GM18861 (cell line): ENCODE results near the gene ZBTB7C.

Experiments used
- ATAC-seq: cut with Tn5 transposase; IDR thresholded peaks from one replicate; pipeline ENCODE4 v1.9.1; 2021; ENCODE audit not compliant: unreplicated experiment

Gene ZBTB7C

DNA sequence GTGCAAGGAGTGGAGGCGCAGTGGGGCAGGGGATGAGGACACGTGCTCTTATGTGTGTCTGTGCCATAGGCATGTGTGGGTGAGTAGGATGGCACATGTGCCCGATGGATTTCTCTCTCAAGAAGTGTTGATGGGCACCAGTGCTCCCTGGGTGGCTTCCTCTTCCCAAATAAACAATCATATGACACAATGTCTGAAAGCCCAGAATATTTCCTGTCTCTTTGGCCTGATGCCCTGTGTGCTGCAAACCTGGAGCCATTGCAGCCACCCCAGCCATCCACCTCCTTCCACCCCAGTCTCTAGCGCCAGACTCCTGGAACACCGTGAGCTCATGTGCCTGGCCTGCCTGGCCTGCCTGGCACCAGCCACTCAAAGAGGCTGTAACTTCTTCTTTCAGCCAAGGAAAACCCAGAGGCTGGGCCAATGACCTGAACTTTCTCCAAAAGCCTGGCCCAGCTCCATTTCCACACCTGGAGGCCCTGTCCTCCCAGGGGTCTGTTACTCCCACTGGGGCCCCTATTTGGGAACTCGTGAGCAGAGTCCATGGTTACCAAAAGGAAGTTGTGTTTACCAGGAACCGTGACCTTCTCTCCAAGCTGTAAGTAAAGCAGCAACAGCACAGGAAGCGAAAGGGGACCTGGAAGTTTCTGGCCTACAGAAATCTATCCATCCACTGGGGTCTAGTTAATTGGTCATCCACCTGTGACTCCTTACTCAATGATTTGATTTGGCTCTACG, 9.5 kb upstream of the ZBTB7C start:
- no peak for ATAC-seq

DNA sequence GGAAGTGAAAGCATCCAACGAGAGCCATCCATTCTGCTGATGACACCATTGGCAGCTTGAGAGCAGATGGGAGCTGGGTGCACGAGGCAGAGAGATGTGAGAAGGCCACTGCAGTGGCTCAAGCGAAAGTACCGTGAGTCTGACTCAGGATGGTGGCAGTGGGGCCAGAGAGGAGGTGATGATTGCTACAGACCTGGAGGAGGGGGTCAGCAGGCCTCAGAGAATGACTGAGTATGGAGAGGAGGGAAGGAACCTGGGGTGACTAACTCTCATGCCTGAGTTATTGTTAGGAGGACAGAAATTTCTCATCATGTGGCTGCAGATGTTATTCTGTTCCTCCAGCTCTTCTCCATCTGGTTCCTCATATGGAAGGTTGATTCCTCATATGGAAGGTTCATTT, 8.8 kb upstream of the ZBTB7C start:
- ATAC-seq = no peak

DNA sequence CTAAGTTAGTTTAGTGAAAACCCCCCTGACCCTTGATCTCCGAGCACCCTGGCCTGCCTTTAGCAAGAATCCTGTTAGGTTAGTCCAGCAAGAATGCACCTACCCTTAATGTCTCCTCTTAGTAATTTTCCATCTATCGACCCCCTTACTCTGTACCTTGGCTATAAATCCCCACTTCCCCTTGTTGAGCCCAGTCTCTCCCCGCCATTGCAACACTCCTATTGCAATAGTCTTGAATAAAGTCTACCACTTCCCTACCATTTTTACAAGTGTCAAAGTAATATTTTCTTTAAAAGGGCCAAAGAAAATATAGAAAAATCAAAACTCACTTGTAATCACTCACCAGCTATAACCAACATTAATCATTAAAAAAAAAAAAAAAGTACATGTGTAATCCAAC, 4.2 kb upstream of the ZBTB7C start:
- no peak for ATAC-seq

DNA sequence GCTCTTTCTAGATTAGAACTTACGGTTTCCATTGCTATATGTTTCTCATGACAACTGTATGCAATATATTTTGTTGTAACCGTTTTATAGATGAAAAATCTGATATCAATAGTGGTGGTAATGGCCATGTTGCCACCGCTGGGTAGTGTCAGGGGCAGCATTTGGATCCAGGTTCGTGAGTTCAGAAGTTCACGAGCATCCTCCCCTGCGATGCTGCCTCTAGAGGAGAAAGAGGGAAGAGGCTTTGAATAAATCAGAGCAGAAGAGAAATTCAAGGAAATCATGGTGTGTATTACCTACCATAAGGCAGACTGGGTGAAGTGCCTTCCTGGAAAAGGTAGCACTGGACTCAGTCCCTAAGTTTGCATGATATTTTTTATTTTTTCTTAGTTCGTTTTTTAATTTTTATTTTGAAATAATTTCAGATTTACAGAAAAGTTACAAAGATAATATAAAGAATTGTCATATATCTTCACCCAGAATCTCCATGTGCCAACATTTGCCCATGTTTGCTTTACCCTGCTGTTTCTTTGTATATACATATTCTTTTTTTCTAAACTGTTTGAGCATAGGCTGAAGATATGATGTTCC, 3.3 kb upstream of the ZBTB7C start:
- no peak for ATAC-seq

DNA sequence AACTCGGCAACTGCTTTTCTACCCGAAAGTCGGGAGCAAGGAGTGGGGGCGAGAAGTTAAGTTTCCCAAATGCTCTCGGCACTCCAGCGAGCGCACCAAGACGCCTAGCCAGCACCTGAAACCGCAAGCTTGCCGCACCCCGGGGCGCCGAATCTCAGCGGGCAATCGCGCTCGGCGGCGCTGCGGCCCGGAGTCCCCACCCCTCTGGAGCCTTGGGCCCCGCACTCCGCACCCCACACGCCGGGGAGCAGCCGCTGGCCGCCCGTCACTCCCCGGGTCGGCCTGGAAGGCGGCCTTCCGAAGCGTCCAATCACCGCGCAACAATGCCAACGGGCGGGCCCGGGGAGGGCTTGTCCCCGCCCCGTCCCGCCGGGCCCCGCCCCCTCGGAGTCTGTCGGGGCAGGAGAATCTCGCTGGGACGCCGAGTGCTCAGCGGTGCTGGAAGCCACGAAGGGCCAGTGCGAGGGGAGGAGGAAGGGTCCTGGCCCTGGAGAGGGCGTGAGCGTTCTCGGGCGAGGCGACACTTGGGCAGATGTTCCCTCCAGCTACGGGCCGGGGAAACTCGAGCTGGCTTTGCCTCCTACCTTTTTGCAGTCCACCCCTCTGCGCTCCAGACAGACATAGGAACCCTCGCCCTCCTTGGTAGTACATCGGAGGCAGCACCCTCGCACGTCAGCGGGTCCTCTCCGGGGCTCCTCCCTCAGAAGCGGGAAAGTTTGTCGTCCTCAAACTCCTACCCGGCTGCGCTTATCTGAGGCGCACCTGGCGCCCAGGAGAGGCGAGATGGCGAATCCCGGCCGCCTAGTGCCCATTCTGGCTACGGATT, 1.1 kb upstream of the ZBTB7C start:
- ATAC-seq = peak; percentile 91

DNA sequence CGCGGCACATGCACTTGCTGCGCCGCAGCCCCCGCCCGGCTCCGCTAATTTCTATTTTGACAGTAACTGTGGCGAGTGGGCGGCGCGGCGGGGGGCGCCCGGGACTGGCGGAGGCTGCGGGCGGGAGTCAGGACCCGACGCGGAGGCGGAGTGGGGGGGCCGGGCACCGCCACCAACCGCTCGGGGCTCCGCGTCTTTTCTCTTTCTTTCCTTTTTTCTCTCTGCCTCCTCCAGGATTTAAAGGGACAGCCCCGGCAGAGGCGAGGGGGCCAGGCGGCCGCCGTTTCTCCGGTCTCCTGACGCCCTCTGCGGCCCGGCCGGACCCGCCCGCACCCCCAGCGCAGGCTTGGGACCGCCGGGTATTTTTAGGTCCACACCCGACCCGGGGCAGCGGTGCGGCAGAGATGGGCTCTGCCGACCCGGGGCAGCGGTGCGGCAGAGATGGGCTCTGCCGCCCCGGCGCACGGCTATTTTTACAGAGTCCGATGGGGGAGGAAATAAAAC, 460 bp upstream of the ZBTB7C start:
- no peak for ATAC-seq

DNA sequence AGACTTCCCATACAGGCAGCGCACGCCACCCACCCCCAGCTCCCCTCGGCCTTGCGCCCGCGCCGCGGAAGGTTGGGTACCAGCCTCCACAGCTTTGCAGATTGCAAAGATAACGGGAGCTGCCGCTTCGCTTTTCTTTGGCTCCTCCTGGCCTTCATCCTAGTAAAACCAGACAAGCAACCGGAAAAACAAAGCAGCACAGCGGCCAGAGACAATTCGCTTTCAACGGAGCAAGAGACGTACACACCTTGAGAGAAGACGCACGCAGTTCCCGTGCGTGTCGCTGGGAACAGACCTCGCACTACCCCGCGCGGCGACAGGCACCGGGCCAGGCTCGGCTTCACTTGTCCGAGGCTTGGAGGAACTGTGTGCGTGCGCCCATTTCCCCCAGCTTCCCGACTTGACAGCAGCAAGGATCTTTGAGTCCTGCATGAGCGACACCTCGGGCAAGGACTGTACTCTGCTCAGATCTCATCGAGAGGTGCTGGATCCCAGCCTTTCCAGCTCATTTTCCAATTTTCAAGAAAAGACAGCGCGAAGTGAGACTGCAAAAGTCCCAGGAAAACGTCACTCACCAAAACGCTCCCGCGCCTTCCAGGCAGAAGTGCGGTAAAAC, 964 bp downstream of the ZBTB7C start:
- ATAC-seq = no peak

DNA sequence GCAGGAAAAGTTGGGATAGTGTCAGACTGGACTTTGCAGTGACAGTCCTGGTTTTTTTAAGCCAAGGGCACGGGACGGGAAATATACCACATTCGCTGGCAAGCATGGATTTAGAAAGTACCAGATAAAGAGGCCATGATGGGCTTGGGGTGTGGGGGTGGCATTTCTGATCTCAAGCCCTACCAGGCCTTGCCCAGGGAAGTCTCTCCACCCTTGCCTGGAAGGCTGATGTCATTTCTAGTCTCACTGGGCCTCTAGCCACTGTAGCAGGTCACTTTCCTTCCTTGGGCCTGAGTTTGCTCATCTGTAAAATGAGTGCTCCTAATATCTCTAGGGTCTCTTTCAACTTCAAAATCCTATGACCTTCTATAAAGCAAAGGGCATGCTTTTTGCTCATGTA, 1.8 kb downstream of the ZBTB7C start:
- ATAC-seq = no peak

DNA sequence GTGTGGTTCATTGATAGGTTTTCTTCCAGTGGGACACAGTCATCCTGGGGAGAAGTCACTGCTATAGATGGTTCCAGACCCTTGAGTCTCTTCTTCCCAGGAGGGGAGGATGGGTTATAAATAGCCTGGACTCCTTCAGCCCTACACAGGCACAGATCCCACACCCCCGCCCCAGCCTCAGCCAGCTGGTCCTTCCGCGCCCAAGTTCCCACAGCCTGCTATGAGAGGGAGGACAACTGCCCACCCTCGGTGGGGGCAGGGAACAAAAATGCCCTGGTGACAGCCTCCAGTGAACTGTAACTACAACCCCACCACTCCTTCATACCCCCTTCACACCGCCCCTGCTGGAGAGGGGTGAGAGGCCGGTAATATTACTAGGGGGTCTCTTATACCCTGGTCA, 3.2 kb downstream of the ZBTB7C start:
- ATAC-seq = no peak

DNA sequence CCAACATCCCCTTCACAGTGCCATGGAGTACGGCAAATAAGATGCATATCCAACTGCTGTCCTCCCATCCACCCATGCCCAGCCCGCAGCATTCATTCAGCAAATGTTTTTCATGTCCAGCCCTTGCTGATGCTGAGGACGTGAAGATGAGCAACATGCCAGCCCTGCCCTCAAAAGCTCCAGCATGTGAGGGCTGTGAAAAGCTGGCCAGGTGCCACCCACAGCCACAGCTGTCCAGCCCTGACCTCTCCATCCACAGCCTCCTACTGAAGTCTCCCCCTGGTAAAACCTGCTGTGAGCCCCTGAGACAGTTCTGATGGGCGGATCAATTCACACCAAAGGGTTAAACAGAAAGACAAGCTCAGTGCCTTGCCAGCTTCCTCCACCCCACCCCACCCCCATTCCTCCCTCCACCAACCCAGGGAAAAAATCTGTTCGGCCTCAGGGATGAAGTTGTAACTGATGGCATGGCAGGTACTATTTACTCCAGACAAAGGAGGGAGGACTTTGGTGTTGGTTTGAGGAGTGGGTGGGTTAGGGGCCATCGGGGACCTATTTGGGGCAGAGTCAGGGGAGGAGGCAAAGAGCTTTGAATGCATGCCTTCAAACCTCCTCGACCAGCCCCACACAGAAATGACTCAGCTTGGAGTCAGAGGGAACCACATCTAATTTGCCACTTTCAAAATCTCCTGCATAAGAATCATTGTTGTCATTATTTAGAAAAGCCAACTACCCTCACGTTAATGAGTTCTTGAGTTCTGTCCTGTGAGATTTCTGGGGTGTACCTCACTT, 4.3 kb downstream of the ZBTB7C start:
- ATAC-seq = no peak

DNA sequence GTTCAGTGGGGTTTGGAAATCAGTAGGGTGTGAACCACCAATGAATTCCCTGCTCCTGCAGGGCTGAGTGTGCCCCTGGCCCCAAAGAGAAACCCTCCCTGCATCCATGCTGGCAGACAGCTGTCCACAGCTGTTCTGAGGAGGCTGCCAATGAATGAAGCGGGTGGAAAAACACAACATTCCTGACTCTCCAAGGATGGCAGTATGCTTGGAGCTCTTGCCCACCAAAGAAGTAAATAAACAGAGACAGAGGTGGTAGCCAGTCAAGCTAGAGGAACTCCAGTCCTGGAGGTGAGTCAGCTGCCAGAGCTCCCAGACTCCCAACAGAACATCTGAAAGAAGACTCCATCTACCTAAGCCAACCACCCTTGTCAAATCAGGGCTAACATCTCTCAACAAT, 6.2 kb downstream of the ZBTB7C start:
- ATAC-seq = no peak

DNA sequence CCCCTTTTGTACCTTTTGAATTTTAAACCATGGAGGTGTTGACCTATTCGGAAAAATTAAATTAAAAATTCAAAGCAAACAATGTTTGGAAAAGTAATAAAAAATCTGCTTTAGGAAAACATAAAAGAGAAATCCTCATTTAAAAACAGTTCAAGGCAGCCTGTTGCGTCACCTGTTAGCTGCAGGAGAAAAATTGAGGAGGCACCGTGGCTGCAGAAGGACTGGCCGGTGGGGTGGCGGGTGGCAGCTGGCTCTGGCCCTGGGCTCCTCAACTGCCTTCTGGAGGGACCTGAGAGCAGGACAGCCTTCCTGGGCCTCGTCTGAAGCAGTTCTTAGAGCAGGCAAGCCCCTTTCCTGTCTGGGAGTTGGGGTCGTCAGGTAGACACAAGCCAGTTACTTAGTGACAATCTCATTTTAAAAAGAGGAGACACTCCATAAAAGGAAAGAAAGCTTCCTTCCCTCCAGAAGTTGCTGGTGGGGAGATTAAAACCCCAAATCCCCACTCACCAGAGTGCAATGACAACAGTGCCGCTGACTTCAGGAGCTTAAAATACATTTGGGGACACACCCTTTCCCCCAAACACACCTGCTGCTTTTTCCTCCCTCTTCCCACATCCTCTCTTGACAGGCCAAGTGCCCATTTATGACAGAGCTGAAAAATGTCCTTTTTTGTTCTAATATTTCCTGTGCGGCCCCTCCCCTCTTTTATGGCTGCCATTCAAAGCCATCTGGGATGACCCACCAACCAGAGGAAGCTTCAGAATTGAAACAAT, 9.7 kb downstream of the ZBTB7C start:
- ATAC-seq = no peak

DNA sequence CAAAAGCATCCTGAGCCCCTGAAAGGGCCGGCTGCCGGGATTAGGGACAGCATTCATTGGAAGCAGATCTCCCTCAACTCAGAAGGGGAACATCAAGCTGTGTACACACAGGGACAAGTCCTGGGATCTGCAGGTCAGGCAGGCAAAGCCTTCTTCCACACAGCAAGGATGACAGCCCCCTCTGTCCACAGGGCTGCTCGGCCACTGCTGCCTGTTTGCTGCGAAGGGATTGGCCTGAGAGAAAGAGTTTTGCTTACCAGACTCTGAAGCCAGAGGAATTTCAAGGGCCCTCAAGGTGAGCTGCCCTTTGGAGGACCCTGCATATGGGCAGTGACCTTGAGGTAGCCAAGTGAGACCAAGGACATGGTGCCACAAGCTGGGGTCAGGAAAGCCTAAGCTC, 11.1 kb downstream of the ZBTB7C start:
- no peak for ATAC-seq

DNA sequence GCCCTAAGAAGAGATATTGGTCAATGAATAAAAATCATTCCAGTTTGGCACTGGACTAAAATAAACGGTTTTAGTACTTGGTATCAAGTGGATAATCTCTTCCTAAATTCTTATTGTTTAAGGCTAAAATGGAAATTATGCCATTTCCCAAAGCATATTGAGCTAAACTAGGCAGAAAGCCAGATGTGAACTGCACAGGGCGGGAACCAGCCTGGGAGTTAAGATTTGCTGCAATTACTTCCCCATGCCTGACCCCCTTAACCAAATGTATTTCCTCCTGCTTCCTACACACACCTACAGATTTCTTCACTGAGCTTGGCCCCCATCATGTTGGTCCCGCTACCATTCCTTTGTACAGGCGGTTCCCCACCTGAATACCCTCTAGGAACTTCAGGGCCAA, 12.2 kb downstream of the ZBTB7C start:
- no peak for ATAC-seq

DNA sequence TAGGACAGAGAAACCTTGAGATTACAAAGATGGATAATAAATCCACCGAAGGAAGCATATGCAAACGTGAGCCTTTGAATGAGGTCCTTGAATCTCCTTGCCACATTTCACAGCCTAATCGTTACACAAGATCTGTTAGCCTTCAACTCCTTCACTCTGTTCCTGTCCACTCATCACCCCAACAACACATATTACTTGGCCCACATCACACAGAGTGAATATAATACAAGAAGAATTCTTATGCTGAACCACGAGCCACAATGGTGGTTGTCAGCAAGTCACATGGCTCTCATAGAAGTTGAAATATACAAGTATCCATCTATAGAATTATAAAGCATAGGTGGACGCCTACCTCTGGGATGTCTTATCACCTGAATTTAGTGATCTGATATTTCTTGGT, 12.6 kb downstream of the ZBTB7C start:
- ATAC-seq = no peak

DNA sequence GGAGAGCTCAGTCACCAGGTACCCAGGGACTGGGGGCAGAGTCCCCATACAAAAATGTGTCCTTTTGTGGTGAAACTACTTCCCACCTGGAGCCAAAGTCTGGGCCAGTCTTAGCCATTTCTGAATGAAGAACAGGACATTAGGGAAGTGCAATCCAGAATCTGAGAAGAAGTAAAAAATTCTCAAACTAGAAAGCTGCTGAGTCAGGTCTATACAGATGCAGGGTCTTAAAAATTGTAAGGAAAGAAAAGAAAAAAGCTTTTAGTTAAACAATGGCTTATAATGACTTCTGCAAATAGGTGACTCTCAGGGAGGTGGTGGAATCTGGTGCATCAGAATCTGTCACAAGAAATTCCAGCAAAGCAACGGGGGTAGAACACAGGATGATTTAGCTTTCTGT, 13.5 kb downstream of the ZBTB7C start:
- no peak for ATAC-seq

DNA sequence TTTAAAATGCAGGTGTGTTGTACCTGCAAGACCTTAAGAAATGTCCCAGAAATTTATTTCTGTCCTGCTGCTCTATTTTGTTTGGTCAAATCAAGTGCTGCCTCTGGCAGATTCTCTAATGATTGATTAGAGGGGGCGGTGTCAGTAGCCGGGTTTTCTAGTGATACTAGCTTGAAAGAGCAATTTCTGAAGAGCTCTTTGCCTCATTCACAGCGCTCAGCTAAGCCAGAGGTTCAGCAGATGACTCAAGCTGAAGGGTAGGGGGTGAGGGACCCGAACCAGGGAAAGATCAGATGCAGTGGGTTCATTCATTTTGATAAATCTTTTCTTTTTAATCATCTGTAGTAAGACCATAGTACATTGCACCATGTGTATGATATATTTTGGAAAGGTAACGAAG, 15.0 kb downstream of the ZBTB7C start:
- ATAC-seq = no peak

DNA sequence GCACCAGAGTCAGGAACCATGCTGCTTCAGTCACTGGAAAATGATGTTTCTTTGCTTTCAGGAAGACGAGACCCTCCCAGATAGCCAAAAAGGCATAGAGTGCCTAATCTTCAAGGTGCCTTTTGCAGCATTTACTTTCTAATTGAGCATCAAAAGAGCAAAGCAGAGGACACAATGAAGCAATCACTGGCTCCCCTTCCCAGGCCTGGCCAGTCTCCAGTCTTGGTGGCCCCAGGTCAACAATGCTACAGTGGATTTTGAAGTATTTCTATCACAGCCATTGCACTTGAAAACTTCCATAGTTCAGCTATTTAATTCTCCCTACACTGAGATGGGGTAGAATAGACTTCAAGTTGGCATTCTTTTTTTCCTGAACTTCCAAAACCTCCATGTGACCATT, 15.4 kb downstream of the ZBTB7C start:
- no peak for ATAC-seq

DNA sequence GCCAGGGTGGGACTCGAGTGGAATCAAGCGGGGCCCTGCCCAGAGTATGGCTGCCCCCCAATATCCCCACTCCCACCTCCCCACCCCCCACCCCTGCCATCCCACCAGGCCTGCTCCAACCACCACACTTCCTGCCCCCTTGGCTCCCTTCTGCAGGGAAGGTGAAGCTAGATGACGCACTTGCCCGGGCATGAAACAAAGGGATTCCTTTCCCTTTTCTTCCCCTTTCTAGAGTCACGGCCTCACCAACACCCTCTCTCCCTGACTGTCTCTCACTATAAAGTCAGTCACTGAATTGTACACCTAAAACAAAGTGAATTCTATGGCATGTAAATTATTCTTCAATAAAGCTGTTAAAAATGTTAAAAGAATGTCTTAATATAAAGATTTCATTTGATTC, 16.0 kb downstream of the ZBTB7C start:
- ATAC-seq = no peak

DNA sequence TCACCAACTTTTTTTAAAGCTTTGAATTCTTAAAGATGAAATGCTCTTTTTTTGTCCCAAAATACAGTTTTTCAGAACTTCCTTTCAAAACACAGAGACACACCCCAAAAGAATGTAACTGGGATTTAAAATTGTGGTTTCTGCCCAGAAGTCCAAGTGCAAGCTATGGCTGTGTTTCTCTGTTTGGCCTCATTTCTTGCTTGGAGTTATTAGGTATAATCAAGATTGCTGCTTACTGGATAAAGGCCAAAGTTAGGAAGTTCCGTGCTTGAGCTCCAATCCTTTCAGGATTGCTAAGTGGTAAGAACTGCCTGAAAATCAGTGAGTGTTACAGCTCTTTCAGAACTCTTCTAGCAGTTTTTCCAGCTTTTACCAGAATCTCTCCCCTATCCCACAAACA, 16.9 kb downstream of the ZBTB7C start:
- no peak for ATAC-seq
